ENCODE data around the gene MRPL30. TPM values are rescaled to one million over a fixed set of nuclear protein-coding genes. Genes with fewer than 3 reads are reported as not detected.

MRPL30 gene
- total and polyA plus RNA-seq, 2 of the 8 experiments (the other 6 are each of a cell fraction or from before 2014, with no cell fraction given) = 22.3 to 46.2 TPM

GRCh38 chr2:99169534-99169933 is 11.4 kb upstream of the MRPL30 start:
- DNase-seq (ENCODE audit: low read depth in 1 of 2, low spot score in 2 of 2) (no peak), FAIRE-seq (no peak)
- WGBS, 2 experiments (ENCODE audit: extremely low coverage in 1 of 2, insufficient coverage in 1 of 2, insufficient read length in 1 of 2, insufficient replicate concordance in 2 of 2, low coverage in 1 of 2, low lambda C conversion rate in 2 of 2, missing lambda C conversion rate in 1 of 2) = 89% methylated on average over 1 of the region's 1 CpG; no CpG with 5 or more reads in 1 of the 2 experiments
- Histone ChIP-seq H2BK20ac (ENCODE audit: low read length) (no peak overlapping the region), H4K8ac (ENCODE audit: extremely low read depth, insufficient read depth, low read length) (no peak overlapping the region), H3K79me2 (ENCODE audit: control insufficient read depth in 1 of 2, insufficient read depth in 2 of 2, low read length in 2 of 2) (no peaks in the 10 kb centered on the region), H3K23me2 (ENCODE audit: low read depth, low read length) (no peaks in the 10 kb centered on the region), H3K14ac (ENCODE audit: insufficient read length) (no peak overlapping the region), H2BK5ac (ENCODE audit: low read depth, low read length) (no peak overlapping the region), H3K18ac (ENCODE audit: extremely low read depth, low read length) (no peak overlapping the region), H2BK120ac (replicated peaks; ENCODE audit: low read depth, low read length) (no peak overlapping the region), H3K4me1 (replicated peaks in 1 of 4; ENCODE audit: control insufficient read depth in 3 of 4, insufficient read depth in 4 of 4, low read length in 3 of 4) (no peaks in the 10 kb centered on the region), H3K36me3 (ENCODE audit: control insufficient read depth in 2 of 4, insufficient read depth in 4 of 4, low read length in 3 of 4) (peaks cover 0 to 37% (median 9%) of the 10 kb centered on the region in 4 experiments; a peak in 6 of 8 replicates), H2AK5ac (ENCODE audit: low read depth, low read length) (no peak overlapping the region), H4K91ac (replicated peaks; ENCODE audit: insufficient read length, low read length) (no peak overlapping the region), H2BK12ac (ENCODE audit: low read depth, low read length) (no peak overlapping the region), H3K4ac (replicated peaks; ENCODE audit: insufficient read length, low read depth, low read length) (no peak overlapping the region), H3K23ac (ENCODE audit: insufficient read length) (no peak overlapping the region), H2AFZ (ENCODE audit: low read length) (no peak overlapping the region), H3K4me3 (ENCODE audit: extremely low read depth in 1 of 4, insufficient read depth in 2 of 4, low read depth in 3 of 4, low read length in 4 of 4) (no peak overlapping the region), H3K9ac (replicated peaks in 1 of 4; ENCODE audit: extremely low read depth in 1 of 4, low read depth in 3 of 4, low read length in 3 of 4) (no peak overlapping the region), H3K79me1 (ENCODE audit: low read depth, low read length) (no peaks in the 10 kb centered on the region), H4K5ac (ENCODE audit: insufficient read length, low read depth, low read length) (no peak overlapping the region), H3K9me3 (ENCODE audit: insufficient read depth in 2 of 2, low read depth in 1 of 2, low read length in 1 of 2) (no peaks in the 10 kb centered on the region), H4K20me1 (replicated peaks in 1 of 2; ENCODE audit: control insufficient read depth in 1 of 2, insufficient read depth in 2 of 2, low read length in 2 of 2) (peaks cover 0 to 3% of the 10 kb centered on the region in 2 experiments), H3K27me3 (replicated peaks in 1 of 4; ENCODE audit: control insufficient read depth in 3 of 4, extremely low read depth in 1 of 4, insufficient read depth in 3 of 4, low read length in 3 of 4) (no peaks in the 10 kb centered on the region), H3K27ac (ENCODE audit: low read depth, low read length) (no peak overlapping the region), H3K56ac (replicated peaks; ENCODE audit: insufficient read length, low read depth, low read length) (no peak overlapping the region), H2BK15ac (ENCODE audit: low read length) (no peak overlapping the region), H3K4me2 (ENCODE audit: insufficient read depth in 1 of 2, low read depth in 2 of 2, low read length in 2 of 2) (no peak overlapping the region)
- ChIA-PET CTCF (ENCODE audit: partially characterized antibody) (interaction anchor here (0.8 kb wide), 1 partner anchor 11 kb away, joined by 3 read pairs; no protein-coding TSS in a partner anchor), POLR2A (ENCODE audit: partially characterized antibody) (interaction anchor here (1.8 kb wide), 1 partner anchor 11 kb away, joined by 5 read pairs; the partner anchor contains the start of genes MITD1 and MRPL30)
- TF ChIP-seq SP4 (IDR thresholded peaks at IDR 0.05; ENCODE audit: low read length) (no peak), RXRA (IDR thresholded peaks at IDR 0.05; ENCODE audit: insufficient read depth, low read depth, low read length) (no peak), CBX8 (IDR thresholded peaks at IDR 0.05; ENCODE audit: borderline replicate concordance, low read depth, low read length) (no peak)
